ENCODE measurements around the gene SYNJ1.

Gene SYNJ1

DNA sequence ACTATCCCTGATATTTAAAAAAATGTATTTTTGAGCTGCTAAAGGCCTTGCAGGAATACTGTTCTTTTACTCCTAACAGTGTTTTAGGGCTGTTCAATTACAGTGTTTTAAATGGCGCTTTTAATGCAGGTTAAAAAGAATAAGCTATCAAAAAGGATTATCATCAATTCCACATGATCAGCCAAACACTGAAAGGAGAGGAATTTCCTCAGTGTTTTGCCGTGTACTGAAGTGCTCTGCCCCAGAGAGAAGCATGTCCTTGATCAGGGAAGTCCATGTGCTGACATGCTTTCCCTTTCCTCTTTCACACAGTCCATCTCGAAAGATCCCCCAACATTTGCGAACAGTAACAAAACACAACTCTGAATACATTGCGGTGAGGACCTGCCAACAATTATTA lies 119.0 kb downstream of the SYNJ1 start:
- DNase-seq = no peak

DNA sequence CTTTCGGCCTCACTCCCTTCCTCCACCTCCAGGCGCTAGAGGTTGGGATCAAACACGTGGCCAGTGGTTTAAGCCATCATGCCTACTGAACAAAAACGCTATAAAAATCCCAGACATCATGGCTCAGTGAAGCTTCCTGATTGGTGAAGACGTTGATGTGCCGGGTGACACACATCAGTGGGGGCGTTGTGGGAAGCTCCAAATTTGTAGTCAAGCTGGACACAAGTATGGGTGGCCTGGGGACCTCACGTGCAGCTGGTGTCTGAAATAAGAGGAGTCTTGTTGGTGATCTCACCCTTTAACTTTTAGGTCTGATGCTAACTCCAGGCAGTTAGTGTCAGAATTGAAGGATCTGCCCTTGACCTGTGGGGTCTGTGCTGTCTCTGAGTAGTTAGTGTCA lies 122.3 kb downstream of the SYNJ1 start:
- DNase-seq = no peak

DNA sequence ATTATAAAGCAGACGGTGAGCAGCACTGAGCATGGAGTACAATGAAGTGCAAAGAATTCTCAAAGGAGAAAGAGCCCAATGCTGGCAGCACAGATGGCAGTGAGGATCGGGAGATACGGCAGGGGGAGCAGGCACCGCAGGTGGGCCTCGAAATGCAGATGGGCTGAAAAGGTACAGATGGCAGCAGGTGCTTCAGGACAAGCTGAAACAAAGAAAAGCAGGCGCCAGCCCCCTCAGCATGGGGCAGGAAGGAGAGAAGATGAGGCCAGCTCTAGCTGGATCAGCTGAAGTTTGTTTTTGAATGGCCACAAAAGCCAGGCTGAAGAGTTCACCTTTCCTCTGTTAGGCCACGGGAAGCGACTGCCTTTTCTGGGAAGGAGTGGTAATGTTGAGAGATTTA lies 123.3 kb downstream of the SYNJ1 start:
- DNase-seq = peak; percentile 20

DNA sequence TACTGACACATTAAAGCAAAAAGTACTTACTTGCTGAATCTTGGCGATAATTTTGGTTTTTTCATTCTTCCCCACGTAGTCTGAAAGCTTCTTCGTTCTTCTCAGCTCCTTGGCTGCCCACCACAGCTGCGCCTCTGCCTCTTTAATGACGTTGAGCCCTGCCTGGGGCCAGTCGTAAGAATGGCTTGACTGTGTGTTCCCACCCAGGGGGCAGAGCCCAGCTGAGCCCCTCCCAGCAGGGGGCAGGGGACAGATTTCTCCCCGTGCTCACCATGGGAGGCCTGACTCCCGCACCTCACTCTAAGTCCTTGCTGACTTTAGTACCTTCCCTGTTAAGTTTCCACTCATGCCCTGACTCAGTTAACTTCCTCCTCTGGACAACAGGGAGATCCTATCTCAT lies 124.7 kb downstream of the SYNJ1 start:
- no peak for DNase-seq

DNA sequence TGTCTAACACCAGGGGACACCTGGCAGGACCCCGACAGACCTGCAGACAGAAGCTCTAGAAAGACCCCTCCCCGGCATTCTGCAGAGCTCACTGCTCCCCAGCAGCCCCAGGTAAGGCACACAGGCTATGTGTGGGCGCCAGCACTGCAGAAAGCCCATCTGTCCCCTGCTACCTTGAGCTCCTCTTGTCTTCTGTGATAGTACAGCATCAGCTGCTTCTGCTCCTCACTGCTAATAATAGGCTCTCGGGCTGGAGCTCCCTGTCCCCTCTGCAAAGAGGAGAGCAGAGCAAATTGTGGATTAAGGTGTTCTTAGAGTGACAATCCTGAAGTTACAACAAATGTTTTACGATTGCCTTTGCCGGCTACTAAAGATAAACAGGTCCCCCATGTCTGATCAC lies 125.7 kb downstream of the SYNJ1 start:
- DNase-seq = no peak

DNA sequence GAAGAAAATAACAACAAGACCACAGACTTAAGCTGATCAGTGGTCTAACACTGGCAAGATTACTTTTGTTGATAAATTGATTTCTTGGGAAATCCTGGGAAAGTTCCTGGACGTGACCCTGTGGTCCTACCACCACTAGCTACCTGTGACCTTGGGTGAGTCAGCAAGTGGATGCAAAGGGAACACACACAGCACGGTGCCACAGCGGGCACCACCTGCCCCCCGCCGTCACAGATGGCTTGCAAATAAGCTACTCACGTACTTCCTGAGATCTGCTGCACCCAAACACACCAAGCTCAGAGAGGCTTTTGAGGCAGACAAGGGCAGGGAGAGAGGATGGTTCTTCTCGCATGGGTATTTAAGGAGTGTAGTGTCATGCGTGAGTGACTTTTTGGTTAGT lies 128.3 kb downstream of the SYNJ1 start:
- no peak for DNase-seq

DNA sequence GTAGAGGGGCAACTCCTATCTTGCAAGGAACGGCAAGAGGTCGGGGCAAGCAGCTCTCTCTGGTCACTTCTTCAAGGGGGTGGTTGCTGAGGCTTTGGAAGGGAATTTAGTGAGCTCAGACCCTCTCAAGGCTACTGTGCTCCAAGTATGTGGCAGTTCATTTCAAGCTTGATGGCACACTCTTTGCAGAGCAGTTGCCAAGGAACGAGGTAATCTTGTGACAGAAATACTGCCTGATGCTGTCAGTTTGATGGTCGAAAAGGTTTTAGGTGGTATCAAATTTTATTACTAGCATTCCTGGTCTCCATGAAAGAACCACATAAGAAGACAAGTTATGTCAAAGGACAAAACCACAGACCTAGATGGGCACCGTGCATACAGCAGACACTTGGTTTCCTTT lies 128.7 kb downstream of the SYNJ1 start:
- DNase-seq = no peak

DNA sequence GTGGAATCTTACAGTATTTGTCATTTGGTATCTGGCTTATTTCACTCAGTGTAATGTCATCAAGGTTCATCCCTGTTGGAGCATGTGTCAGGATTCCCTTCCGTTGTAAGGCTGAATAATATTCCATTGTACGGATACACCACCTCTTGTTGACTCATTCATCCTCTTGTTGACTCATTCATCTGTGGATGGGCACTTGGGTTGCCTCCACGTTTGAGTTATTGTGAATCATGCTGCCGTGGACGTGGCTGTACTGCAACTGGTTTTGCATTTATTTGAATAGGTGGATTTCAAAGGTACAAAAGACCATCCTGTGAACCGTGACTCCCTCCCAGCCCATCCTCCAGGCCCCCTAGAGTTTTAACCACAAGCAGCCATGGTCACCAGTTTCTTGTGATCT lies 130.6 kb downstream of the SYNJ1 start:
- DNase-seq = no peak

DNA sequence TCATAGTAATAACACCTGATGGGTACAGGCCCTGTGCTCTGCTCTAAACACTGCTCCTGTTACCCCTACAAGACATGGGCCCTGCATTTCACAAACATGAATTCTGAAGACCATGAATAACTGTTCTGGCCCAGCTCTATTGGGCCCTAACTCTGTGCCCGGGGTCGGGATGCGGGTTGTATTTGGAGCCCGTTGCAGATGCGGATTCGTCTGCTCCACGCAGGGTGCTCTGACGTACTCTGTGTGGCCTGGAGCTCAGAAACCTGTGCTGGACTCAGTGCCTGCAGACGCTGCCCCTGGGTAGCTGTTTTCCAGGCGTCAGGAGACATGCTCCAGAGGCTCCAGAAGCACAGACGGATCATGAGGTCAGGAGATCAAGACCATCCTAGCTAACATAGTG lies 132.4 kb downstream of the SYNJ1 start:
- DNase-seq = no peak

DNA sequence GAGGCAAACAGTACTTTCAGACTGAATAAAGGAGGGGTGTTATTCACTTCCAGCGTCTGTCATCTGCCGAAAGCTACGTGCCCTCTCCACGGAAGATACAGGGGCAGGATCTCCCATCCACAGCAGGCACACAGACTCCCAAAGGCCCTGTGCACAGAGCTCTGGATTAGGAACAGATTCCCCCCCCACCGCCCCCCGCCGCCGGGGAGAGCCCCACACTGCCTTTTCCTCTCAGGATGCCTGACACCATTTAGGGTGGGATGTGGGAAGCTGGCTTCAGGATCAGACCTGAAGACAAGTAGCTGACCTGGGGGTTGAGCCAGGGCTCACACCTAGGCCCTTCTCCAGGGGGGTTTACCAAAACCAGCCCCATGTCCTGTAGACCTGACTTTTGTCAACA lies 134.1 kb downstream of the SYNJ1 start:
- no peak for DNase-seq

DNA sequence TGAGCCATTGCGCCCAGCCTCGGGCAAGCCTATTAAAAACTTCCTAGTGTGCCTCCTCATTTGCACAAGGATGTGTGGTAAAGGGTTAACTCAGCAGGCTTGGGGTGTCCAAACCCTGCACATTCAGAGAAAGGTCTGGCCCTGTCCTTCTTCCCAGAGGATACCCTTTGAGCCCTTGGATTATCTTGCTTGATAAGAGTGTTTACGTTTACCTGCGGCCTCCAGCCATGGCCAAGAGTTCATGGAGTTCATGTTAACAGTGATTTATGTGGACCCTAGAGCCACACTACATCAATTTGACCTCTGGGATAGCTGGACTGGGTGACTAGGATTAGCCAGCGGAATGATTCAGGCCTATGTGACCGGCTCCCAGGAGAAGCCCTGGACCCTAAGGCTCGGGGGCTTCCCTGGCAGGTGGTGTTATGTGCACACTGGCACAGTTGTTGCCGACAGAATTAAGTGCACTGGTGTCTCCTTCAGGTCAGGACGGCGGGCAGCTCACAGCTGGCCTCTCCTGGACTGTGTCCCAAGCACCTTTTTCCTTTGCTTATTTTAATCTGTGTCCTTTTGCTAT lies 134.8 kb downstream of the SYNJ1 start:
- no peak for DNase-seq

DNA sequence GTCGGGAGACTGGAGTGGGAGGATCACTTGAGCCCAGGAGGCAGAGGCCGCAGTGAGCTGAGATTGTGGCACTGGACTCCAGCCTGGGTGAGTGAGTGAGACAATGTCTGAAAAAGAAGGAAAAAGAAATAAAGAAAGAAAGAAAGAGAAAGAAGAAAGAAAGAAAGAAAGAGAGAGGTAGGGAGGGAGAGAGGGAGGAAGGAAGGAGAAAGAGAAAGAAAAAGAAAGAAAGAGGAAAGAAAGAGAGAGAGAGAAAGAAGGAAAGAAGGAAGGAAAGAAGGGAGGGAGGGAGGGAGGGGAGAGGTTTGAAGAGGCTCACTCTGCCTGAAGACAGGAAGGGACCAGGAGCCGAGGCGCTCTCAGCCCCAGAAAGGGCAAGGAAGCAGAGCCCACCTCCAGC lies 137.7 kb downstream of the SYNJ1 start:
- no peak for DNase-seq

DNA sequence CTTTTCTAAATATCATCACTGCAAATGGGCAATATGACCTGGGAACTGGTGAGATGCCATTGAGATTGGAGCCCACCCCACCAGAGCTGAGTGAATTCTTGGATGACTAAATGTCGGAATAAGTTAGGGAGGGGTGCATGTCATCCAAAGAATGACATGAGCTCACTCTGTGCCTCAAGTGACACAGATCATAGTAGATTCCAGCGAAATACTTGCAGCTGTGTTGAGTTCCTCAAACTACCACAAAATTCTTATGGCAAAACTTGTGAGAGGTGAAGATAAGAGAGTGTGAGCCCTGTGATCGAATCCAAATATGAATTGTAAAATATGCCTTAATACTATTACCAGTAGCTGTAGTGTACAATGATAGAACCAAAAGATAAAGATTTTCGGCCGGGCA lies 140.2 kb downstream of the SYNJ1 start:
- DNase-seq = no peak

DNA sequence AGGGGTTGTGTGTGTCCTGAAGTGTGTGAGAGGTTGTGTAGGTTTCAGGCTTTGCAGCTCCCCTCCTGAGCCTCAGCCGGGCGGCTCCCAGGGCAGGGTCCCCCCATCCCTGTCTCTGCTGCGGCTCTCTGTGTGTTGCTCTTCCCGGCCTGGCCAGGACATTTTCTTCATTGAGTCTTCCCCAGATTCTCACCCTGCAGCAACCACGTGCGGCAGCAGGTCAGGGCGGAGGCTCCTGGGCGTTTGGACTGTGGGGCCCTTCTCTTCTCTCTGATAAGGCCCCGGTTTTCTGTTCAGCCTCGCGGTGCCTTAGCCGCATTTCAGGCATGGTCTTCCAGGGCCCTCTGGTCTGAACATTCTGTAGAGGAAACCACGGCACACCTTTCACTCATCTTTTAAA lies 140.7 kb downstream of the SYNJ1 start:
- DNase-seq = no peak

DNA sequence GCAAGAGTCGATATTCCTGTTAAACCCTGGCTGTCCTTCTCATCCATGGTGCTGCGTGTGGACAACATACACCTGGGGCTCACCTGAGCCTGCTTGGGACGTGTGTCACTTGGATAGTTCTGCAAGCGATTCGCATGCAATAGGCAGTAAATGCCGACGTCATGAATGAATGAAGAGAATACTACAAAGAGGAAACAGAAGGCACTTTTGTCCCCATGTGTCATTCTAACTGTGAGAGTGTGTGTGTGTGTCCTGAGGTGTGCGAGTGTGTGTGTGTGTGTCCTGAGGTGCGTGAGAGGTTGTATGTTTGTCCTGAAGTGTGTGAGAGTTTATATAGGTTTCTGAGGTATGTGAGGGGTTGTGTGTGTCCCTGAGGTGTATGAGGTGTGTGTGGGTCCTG lies 141.8 kb downstream of the SYNJ1 start:
- no peak for DNase-seq

DNA sequence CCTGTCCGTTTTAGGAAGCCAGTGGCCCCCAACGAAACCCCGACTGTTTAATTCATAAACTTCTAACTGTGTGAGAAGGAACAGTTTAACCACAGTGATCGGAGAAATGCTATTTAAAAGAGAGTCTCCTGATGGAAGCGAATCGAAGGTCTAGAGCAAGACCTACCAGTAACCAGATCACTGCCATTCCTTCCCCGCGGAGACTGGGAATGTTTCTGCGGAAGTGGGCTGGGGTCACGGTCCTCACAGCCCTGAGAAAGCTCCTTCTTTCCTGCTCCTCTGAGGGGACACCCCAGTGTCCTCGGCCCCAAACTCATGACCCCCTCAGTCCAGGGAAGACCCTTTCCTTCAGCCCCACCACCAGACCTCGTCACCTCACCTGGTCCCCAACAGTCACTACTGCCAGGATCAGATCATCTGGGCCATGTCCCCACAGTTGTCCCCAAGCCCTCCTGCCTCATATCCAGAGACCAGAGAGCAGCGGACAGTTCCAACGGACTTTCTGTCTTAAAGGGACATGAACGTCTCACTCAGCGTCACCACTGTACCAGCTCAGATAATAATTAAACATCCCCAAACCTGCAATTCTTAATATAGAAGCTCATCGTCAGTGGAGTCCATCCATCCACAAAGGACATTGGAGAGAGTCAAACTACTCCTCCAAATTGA lies 142.6 kb downstream of the SYNJ1 start, which contains the start of gene TCP10L:
Gene TCP10L, minus strand, starts transcription at position 482 of the 669 bp plus-strand sequence. CDS start 1,219 bp downstream, outside the sequence.
- no peak for DNase-seq

DNA sequence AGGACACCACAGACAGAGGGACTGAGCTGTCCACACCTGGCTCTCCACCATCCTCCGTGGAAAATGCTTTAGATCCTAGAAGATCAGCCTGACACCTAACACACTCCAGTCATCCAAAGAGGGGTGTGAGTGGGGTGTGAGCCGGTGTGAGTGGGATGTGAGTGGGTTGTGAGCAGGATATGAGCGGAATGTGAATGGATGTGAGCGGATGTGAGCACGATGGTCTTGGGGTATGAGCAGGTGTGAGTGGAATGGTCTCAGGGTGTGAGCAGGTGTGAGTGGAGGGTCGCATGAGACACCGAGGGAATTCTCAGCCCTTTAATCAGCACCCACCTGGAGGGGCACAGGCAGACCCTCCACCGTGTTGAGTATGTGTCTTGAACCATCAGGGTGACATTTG lies 143.3 kb downstream of the SYNJ1 start:
- no peak for DNase-seq

DNA sequence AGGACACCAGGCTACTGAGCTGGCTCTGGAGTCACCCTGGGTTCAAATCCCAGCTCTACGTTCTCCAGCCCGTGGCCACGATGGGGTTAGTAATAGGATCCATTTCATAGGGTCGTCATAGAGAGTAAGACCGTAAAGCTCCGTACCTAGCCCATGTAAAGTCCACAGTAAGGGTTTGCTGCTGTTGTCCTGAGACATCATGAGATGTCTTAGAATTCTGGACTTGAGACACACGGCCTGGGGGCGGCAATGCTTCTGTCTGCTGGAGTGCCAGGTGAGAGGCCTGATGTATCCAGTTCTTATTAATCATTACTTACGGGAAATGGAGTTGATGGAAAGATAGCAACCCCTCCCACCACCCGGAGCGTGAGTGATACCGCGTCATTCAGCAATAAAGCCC lies 146.1 kb downstream of the SYNJ1 start:
- no peak for DNase-seq

DNA sequence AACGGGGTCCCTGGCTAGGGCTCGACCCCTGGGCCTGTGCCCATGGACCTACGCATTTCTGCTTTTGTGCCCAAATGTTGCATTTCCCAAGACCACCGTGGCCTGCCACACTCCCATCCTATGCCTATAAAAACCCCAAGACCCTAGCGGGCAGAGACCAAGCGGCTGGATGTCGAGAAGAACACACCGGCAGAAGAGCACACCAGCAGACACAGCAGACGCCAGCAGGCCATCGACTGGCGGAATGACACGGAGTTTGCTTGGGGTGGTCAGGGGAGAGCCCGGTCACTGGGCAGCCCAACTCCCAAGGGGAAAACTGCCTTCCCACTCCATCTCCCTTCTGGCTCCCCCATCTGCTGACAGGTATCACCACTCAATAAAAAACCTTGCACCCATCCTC lies 146.9 kb downstream of the SYNJ1 start:
- DNase-seq = no peak
